SU-DHL-6 (cell line): Measurements from ENCODE around the gene CPVL.

Experiments
- H2AFZ ChIP-seq: fragments of 200-600 bp; sonication (generic); 2 replicates; pipeline ENCODE4 v1.6.1; 2014; ENCODE audit warnings: low read depth, mild to moderate bottlenecking, moderate library complexity, mixed read lengths, antibody characterized with exemption, low read length; ENCODE audit not compliant: severe bottlenecking
- H3F3A ChIP-seq: fragments of 200-600 bp; shearing (Covaris generic); 2 replicates; pipeline ENCODE4 v1.6.0; 2016; ENCODE audit warnings: antibody characterized with exemption, mild to moderate bottlenecking; ENCODE audit not compliant: insufficient read depth
- H3K27ac ChIP-seq: fragments of 200-600 bp; sonication (generic); 2 replicates; pipeline ENCODE4 v1.5.1; 2016; ENCODE audit warnings: low read depth, mild to moderate bottlenecking, low read length, moderate library complexity, mixed read lengths
- H3K27me3 ChIP-seq: fragments of 200-600 bp; sonication (generic), shearing (Covaris generic); 2 replicates; pipeline ENCODE4 v1.6.0; 2014; ENCODE audit warnings: mild to moderate bottlenecking, low read length
- H3K36me3 ChIP-seq: fragments of 200-600 bp; sonication (generic); 2 replicates; pipeline ENCODE4 v1.6.1; 2014; ENCODE audit warnings: mild to moderate bottlenecking, low read length, mixed read lengths
- H3K4me2 ChIP-seq: fragments of 300-600, 200-600 bp; shearing (Covaris generic), sonication (generic); 2 replicates; pipeline ENCODE4 v1.6.0; 2014; ENCODE audit warnings: low read length, low read depth, mild to moderate bottlenecking; ENCODE audit not compliant: poor library complexity, severe bottlenecking
- H3K4me3 ChIP-seq: fragments of 200-600 bp; sonication (generic); 2 replicates; pipeline ENCODE4 v1.5.1; 2014; ENCODE audit warnings: antibody characterized with exemption, low read length, mild to moderate bottlenecking, mixed read lengths; ENCODE audit not compliant: insufficient read depth, poor library complexity, severe bottlenecking
- H3K79me2 ChIP-seq: fragments of 200-600 bp; sonication (generic); 2 replicates; pipeline ENCODE4 v1.6.1; 2014; ENCODE audit warnings: mild to moderate bottlenecking, low read length, moderate library complexity; ENCODE audit not compliant: insufficient read depth
- H3K9ac ChIP-seq: fragments of 200-600 bp; sonication (generic); 2 replicates; pipeline ENCODE4 v1.7.0; 2014; ENCODE audit warnings: mild to moderate bottlenecking, low read length
- H3K9me2 ChIP-seq: fragments of 200-600 bp; sonication (generic); replicated peaks from 2 replicates; pipeline ENCODE4 v1.6.1; 2014; ENCODE audit warnings: low read length; ENCODE audit not compliant: insufficient read depth
- H3K9me3 ChIP-seq: fragments of 200-600 bp; sonication (generic); 2 replicates; pipeline ENCODE4 v1.6.1; 2014; ENCODE audit warnings: low read length, mixed read lengths; ENCODE audit not compliant: insufficient read depth
- H4K20me1 ChIP-seq: fragments of 200-600 bp; sonication (generic); 2 replicates; pipeline ENCODE4 v1.6.1; 2014; ENCODE audit warnings: low read depth, mild to moderate bottlenecking, antibody characterized with exemption, low read length, moderate library complexity, mixed read lengths
- CTCF ChIP-seq: fragments of 200-600 bp; sonication (generic); IDR thresholded peaks from one replicate; pipeline ENCODE4 v1.5.1; 2017; ENCODE audit warnings: antibody characterized with exemption, mild to moderate bottlenecking, low read length, moderate library complexity; ENCODE audit not compliant: insufficient read depth, poor library complexity, severe bottlenecking
- EZH2phosphoT487 ChIP-seq: fragments of 200-600 bp; sonication (generic), shearing (Covaris generic); conservative IDR thresholded peaks from 2 replicates; pipeline ENCODE4 v1.6.1; 2018; ENCODE audit warnings: mild to moderate bottlenecking, antibody characterized with exemption, low read length, moderate library complexity, mixed read lengths

The CPVL gene

GRCh38 chr7:28998105-28998504 lies 148.2 kb downstream of the CPVL start:
- Histone ChIP-seq H4K20me1 (no peaks in the 10 kb centered on the region), H3K9ac (no peak overlapping the region), H3K4me3 (no peak overlapping the region), H2AFZ (no peak overlapping the region), H3K79me2 (no peaks in the 10 kb centered on the region), H3K4me2 (no peak overlapping the region), H3K9me3 (no peaks in the 10 kb centered on the region), H3K36me3 (no peaks in the 10 kb centered on the region), H3F3A (no peaks in the 10 kb centered on the region), H3K27me3 (no peaks in the 10 kb centered on the region; the same call in 1 of the 2 replicates), H3K9me2 (no peaks in the 10 kb centered on the region), H3K27ac (no peak overlapping the region)
- no peak for TF ChIP-seq CTCF
- TF ChIP-seq EZH2phosphoT487: no peak

- Histone ChIP-seq H3K4me2 (no peak overlapping the region), H3K9me2 (no peaks in the 10 kb centered on the region), H3K36me3 (no peaks in the 10 kb centered on the region), H3K27me3 (no peaks in the 10 kb centered on the region; the same call in 1 of the 2 replicates), H3K9me3 (no peaks in the 10 kb centered on the region), H3K9ac (no peak overlapping the region), H3K4me3 (no peak overlapping the region), H4K20me1 (no peaks in the 10 kb centered on the region), H3K79me2 (no peaks in the 10 kb centered on the region), H3K27ac (no peak overlapping the region), H2AFZ (no peak overlapping the region), H3F3A (no peaks in the 10 kb centered on the region)
- TF ChIP-seq CTCF: no peak
- no peak for TF ChIP-seq EZH2phosphoT487
These were observed 149.5 kb downstream of the CPVL start for GRCh38 chr7:28996836-28997235.

- H3K36me3 ChIP-seq: no peaks in the 10 kb centered on the region
- H4K20me1 ChIP-seq: no peaks in the 10 kb centered on the region
These were observed 153.0 kb downstream of the CPVL start for GRCh38 chr7:28993371-28993770.

More at GRCh38 chr7:28993371-28993770, 153.0 kb downstream of the CPVL start:
- Histone ChIP-seq H3K9me2 (no peaks in the 10 kb centered on the region), H3K79me2 (no peaks in the 10 kb centered on the region), H3K27me3 (no peaks in the 10 kb centered on the region), H3F3A (no peaks in the 10 kb centered on the region), H3K27ac (no peak overlapping the region), H3K4me2 (no peak overlapping the region), H3K9ac (no peak overlapping the region), H3K4me3 (no peak overlapping the region), H3K9me3 (no peaks in the 10 kb centered on the region), H2AFZ (no peak overlapping the region)
- TF ChIP-seq CTCF (no peak), EZH2phosphoT487 (no peak)
